Glomerular visceral epithelial cell (primary cell): ENCODE data around the gene SSR4.

Experiments
- DNase-seq: peaks from one replicate; pipeline ENCODE4 v3.0.0-alpha.2; 2016; ENCODE audit errors: extremely low spot score

SSR4 gene

DNA sequence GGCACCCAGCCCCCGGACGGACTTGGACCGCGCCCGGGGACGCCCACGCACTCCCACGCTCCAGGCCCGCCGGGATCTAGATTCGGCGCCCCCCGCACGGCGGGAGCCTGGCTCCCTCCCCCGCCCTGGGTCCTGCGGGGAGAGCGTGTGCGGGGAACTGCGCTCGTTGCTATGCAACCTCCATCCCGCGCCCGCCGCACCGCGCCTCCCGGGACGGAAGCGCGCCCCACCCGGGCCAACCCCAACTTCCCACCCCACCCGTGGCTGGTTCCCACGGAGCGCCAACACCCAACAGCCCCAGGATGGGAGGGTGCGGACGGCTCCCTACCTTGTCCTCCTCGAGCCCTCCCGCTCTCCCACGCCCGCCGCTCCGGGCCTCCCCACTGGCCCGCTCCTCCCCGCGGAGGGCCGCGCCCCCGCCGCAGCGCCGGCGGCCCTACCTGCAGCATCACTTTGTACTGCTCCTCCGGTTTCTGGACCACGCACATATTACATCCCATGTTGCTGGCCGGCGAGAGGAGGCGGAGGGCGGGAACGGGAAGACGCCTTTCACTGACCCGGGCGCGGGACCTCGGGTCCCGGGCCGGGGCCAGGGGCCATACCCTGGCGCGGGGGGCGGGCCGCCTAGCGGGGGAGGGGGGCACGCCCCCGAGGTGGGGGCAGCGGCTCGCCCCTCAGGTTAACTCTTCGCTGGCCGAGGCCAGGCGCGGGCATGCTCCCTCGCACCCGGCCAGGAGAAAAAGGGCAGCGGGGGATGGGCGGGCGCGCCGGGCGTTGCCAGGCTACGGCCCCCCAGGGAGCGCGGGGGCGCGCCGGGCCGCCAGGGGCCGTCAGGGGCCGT lies 35.6 kb downstream of the SSR4 start, which contains the start of gene PDZD4:
Gene PDZD4 (minus strand): TSS at position 746 of the 841 bp plus-strand sequence. CDS start 246 bp downstream, at position 500.
- DNase-seq = no peak

DNA sequence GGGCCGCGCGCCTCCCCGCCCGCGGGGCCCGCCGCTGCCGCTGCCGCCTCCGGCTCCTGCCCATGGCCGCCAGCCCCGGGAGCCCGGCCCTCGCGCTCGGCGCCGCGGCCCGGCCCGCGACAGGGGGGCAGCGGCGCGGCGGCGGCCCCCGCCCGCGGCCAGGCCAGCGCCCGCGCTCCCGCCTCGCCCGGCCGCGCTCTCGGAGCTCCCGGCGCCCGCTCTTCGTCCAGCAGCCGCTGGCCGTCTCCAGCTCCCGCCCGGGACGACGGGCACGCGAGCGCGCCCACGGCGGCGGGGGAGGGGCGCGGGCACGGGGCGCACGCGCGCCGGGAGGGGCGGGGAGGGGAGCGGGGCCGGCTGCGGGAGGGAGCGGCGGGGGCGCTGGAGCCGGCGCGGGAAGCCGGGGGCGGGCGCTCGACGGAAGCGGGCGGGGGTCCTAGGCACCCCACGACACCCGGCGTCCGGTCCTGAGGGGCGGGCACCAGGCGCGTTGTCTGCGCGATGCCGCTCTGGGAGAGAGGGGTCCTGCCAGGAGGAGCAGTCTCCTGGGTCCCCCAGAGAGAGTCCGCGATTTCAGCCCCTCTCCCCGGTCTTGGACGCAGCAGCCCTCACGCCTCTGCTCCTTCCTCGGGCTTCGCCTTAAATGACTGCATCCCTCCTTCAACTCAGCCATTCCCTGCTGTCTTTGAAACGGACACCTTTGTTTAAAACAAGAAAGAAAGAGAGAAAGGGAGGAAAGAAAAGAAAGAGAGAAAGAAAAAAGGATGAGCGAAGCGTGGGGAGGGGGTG lies 36.4 kb downstream of the SSR4 start:
- DNase-seq = no peak

DNA sequence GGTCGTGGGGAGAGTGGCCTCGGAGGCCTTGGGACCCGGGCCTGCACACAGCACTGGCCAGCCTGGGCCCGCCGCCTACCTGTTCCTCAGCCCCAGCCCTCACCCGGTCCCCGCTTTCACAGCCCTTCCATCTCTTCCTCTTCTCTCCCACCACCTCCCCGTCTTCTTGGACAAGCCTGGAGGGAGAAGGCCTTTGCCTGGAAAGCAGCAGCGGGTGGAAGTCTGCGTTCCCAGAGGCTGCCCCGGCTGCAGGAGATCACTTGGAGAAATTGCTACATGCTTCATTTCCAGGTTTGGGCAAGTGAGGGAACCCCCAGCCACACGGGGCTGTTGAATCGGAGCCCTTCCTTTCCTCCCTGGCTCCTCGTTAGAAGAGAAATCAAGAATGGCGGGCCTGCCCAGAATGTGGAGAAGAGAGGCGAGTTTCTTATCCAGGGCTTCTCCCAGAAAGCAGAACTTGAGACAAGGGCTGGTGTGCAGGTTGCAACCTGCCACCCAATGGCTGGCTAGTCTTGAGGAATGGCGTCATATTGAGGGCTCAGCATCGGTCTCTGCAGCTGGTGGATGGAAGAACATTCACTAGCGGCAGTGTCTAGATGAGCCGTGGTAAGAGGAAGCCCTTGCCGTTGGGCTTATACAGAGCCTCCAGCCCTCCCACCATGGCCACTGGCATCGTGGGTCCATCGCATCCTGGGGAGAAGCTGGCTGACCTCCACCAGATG lies 37.1 kb downstream of the SSR4 start:
- DNase-seq = no peak

DNA sequence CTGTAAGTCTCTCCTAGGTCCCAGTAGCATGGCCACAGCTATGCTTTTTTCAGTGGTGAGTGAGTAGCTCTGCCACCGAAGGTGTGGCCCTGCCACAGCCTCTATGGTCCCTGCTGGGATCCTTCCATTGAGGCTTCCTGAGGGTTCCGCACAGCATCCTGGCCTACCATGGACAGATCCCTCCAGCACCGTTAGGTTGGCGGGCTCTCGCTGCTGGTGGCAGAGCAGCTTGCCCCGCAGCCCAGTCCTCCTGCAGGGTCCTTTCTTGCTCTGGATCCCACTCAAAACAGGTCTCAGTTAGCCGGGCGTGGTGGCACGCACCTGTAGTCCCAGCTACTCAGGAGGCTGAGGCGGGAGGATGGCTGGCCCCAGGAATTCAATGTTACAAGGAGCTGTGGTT lies 38.3 kb downstream of the SSR4 start:
- no peak for DNase-seq

DNA sequence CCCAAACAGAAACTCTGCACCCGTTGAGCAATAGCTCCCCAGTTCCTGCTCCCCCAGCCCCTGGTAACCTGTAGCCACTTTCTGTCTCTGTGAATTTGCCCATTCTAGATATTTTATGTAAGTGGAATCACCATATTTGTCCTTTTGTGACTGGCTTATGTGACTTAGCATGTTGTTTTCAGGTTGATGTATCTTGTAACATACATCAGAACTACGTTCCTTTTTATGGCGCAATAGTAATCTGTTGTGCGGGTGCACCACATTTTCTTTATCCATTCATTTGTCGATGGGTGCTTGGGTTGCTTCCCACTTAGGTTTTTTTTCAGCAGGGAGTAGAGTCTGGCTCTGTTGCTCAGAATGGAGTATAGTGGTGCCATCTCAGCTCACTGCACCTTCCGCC lies 42.5 kb downstream of the SSR4 start:
- no peak for DNase-seq

DNA sequence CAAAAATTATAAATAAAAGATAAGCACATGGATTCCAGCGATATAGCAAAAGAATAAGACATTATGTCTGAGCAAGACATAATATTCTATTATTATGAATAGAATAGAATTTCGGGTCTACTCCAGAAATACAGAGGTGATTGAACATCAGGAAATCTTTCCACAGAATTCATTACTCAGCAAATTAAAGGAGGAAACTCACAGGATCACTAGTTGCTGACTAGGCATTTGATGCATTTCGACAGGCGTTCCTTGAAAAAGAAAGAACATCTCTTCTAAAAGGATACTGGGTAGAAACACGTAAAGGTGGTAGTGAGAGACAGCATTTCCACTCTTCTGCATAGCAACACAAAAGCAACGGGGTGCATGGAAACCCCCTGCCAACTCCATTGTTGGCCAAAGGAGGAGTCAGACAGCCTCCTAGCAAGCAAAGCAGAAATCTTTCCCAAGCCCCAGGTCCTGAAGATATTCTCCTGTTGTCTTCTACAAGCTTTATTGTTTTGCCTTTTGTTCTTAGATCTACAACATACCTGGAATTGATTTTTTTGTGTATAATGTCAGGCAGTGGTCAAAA lies 50.1 kb downstream of the SSR4 start:
- DNase-seq = no peak

DNA sequence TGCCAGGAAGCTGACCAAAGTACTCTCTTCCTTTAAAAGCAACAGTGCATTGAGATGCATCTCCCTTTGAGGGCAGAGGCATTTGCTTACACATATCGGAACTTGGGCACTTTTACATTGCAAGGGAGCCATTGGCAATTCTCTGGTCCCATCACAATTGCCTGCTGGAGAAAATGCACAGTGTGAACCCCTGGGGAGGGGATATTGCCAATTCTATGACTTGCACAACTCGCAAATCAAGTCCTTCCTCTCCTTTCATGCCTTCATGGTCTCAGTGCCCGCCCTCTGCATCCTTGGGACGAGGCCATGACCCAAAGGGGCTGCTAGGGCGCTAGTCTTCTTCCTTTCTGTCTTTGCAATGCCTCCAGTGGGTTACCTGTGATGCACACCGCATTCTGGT lies 50.7 kb downstream of the SSR4 start:
- no peak for DNase-seq

DNA sequence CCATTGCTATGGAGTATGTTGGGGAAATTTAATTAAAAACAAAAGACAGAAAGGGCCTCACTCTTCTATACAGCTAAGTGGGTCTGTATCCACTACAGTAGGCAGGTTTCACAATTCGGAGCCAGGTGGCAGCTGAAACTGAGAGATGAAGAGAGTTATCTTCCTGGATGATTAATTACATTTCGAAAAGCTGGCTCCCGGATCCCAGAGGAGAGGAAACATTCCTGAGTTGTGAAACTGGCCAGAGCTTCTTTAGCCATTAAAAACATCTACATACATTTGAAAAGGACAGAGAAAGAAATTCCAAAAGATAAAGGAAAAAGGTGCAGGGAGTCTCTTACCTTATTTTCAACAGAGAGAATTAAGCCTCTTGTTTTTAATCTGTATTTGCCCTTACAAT lies 51.4 kb downstream of the SSR4 start:
- no peak for DNase-seq
